Gastrocnemius medialis (tissue), 4 donors: ENCODE results near the gene ATXN10. TPM values are rescaled to one million over a fixed set of nuclear protein-coding genes. Genes with fewer than 3 reads are reported as not detected.

Experiments
- ATAC-seq, 2 donors: fragments of 150-250 bp; one replicate each; pipeline ENCODE4 v1.9.1; 2016
- DNase-seq, 2 donors: peaks; one replicate each; pipeline ENCODE4 v3.0.0-alpha.2; 2019
- H3K27ac ChIP-seq, 4 donors: fragments of 200-600 bp; sonication (generic); 1 replicate in 1 of 4; 2 replicates in 3 of 4; pipeline ENCODE4 v1.5.1; 2016 to 2018; ENCODE audit warnings: mild to moderate bottlenecking in 2 of 4, moderate library complexity in 1 of 4
- H3K27me3 ChIP-seq, 3 donors: fragments of 200-600 bp; sonication (generic) in 2 of 3; 1 replicate in 1 of 3; 2 replicates in 2 of 3; pipeline versions ENCODE4 v1.5.1 to v1.6.0; 2016 to 2019; ENCODE audit warnings: mild to moderate bottlenecking in 1 of 3, moderate library complexity in 1 of 3
- H3K36me3 ChIP-seq, 2 donors: fragments of 200-600 bp; sonication (generic) in 1 of 2; one replicate each; pipeline ENCODE4 v1.5.1; 2017 to 2018
- H3K4me1 ChIP-seq, 2 donors: fragments of 200-600 bp; sonication (generic) in 1 of 2; one replicate each; pipeline ENCODE4 v1.5.1; 2016 to 2017; ENCODE audit warnings: mild to moderate bottlenecking in 2 of 2
- H3K4me3 ChIP-seq, 4 donors: fragments of 200-600 bp; sonication (generic) in 3 of 4; 1 replicate in 1 of 4; 2 replicates in 3 of 4; pipeline ENCODE4 v1.5.1; 2016 to 2019; ENCODE audit warnings: mild to moderate bottlenecking in 2 of 4
- H3K9me3 ChIP-seq, 3 donors: fragments of 200-600 bp; sonication (generic) in 2 of 3; 1 replicate in 1 of 3; 2 replicates in 2 of 3; pipeline ENCODE4 v1.5.1; 2016 to 2019
- CTCF ChIP-seq, 5 experiments: fragments of 450-650 bp in 3 of 5; fragments of 200-600 bp in 2 of 5; sonication (generic) in 2 of 5; IDR thresholded peaks in 4 of 5; conservative IDR thresholded peaks in 1 of 5; 1 replicate in 4 of 5; 2 replicates in 1 of 5; pipeline ENCODE4 v1.5.1; 2016 to 2019; ENCODE audit warnings: antibody characterized with exemption in 5 of 5, mild to moderate bottlenecking in 3 of 5, moderate library complexity in 3 of 5
- POLR2A ChIP-seq, 2 donors: fragments of 450-650 bp; IDR thresholded peaks; one replicate each; pipeline ENCODE4 v1.6.1; 2017; ENCODE audit warnings: antibody characterized with exemption in 2 of 2, mild to moderate bottlenecking in 2 of 2, moderate library complexity in 2 of 2
- in situ Hi-C, 4 donors: fragments of 200-750 bp; cut with MboI; loops; one replicate each; pipeline versions ENCODE4 v1.15.0 to v1.8.0; 2017; ENCODE audit warnings: low sequenced_read_pairs in 4 of 4
- intact Hi-C: fragments of 100-400 bp; cut with DNase I; formaldehyde crosslinking; loops from one replicate; pipeline ENCODE4 v1.15.1; 2023; ENCODE audit warnings: low total_unique reads
- total RNA-seq, 4 donors: library from RNA; depleted of rRNA; stranded (reverse); fragments of >200 nt; gene quantifications; one replicate each; pipeline versions ENCODE4 v1.1.0 to v1.2.3, GENCODE V29; 2016

Gene ATXN10
- total RNA-seq, 4 donors from 2014 or later = 52.9 to 98.9 (median 78.5) TPM

- in situ Hi-C loops = no loop called here
- no peaks in the 10 kb centered on the region for H3K9me3 ChIP-seq
- intact Hi-C loops = no loop called here
- H3K36me3 ChIP-seq = peaks cover 0 to 38% of the 10 kb centered on the region in 2 donors
- ATAC-seq = no peak
- no peaks in the 10 kb centered on the region for H3K27me3 ChIP-seq
- peaks cover 18 to 24% of the 10 kb centered on the region in 2 donors for H3K4me1 ChIP-seq
- H3K4me3 ChIP-seq = no peak overlapping the region
- no peak for DNase-seq
- no peak for TF ChIP-seq POLR2A (IDR thresholded peaks at IDR 0.05)
- TF ChIP-seq CTCF (IDR thresholded peaks at IDR 0.05 in 4 of 5, conservative IDR thresholded peaks at IDR 0.05 in 1 of 5) = no peak
- H3K27ac ChIP-seq = no peak overlapping the region
Measured at GRCh38 chr22:45704648-45705047, 33.0 kb downstream of the ATXN10 start.

DNA sequence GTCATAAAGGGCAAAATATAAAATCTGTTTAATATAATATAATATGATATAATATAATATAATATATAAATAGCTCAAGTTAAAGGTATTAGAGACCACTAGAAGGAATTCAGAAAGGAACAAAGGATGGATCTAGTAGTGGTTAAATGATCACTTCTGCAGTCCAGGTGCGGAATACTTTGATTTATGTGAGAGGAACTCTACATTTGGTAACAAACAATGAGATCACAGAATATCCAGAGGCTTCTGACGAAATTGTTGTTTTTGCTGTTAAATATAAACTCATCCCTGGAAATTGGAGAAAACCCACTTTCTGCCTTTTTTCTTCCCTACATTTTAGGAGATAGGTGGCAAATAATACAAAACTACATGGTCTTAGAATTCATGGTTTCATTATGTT is 36.0 kb downstream of the ATXN10 start:
- H3K9me3 ChIP-seq = no peaks in the 10 kb centered on the region
- ATAC-seq = no peak
- no peaks in the 10 kb centered on the region for H3K27me3 ChIP-seq
- H3K36me3 ChIP-seq = peaks cover 0 to 17% of the 10 kb centered on the region in 2 donors
- no peak overlapping the region for H3K4me3 ChIP-seq
- peak overlapping the region in 3 of 4 donors; percentile 7 to 22 (median 15) for H3K27ac ChIP-seq
- intact Hi-C loops (no loop called here), in situ Hi-C loops (no loop called here)
- peaks cover 28 to 38% of the 10 kb centered on the region in 2 donors for H3K4me1 ChIP-seq
- TF ChIP-seq POLR2A (IDR thresholded peaks at IDR 0.05) = no peak
- no peak for TF ChIP-seq CTCF (IDR thresholded peaks at IDR 0.05 in 4 of 5, conservative IDR thresholded peaks at IDR 0.05 in 1 of 5)
- no peak for DNase-seq

DNA sequence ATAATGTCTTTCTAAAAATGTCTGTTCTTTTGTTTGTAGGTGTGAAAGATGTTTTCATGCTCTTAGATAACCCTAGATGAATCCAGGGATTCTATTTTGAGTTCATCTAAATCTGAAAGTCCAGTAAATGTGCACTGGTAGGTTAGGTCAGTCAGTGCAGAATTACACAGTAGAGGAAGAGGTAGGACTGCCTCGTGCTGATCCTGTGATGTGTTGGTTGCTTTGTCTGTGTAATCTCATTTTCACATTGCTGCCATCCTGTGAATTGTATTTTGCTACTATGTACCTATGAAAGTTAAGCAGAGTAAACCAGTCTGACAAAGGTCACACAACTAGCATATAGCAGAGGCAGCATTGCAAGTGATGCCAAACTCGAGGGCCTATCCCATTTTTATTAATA is 36.5 kb downstream of the ATXN10 start:
- ATAC-seq (peak; percentile 26 to 73), DNase-seq (no peak)
- intact Hi-C loops = no loop called here
- Histone ChIP-seq H3K4me3 (no peak overlapping the region), H3K36me3 (peaks cover 0 to 12% of the 10 kb centered on the region in 2 donors), H3K4me1 (peaks cover 28 to 38% of the 10 kb centered on the region in 2 donors), H3K9me3 (no peaks in the 10 kb centered on the region), H3K27me3 (no peaks in the 10 kb centered on the region), H3K27ac (peak overlapping the region; percentile 7 to 29 (median 18))
- no peak for TF ChIP-seq POLR2A (IDR thresholded peaks at IDR 0.05)
- no peak for TF ChIP-seq CTCF (IDR thresholded peaks at IDR 0.05 in 4 of 5, conservative IDR thresholded peaks at IDR 0.05 in 1 of 5)
- in situ Hi-C loops = no loop called here

DNA sequence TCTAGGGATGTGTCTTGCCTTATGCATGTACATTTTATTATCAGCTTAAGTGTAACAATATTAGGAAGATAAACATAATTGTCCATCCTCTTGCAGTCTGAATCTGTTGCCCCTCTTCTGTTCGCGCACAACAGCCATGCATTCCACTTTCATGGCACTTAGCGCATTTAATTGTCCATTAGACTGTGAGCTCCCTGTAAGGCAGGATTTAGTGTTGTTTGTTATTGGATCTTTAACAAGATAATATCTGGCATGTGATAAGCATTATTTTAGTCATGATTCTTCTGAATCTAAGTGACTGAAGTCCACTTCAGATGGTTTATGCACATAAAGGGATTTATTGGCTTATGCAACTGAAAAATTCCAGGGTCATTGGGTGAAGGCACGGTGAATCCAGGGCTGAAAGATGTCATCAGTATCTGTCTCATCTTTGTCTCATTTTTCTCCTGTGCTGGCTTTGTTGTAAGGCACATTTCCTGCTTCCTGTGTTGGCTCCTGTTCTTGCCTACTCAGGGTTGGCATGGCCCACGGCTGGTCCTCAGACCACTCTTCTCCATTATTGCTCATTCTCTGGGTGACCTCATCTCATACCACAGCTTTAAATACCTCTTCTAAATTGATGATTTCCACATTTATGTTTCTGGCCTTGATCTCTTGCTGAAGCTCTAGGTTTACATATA is 37.6 kb downstream of the ATXN10 start:
- no peak overlapping the region for H3K4me3 ChIP-seq
- intact Hi-C loops = no loop called here
- peaks cover 28 to 38% of the 10 kb centered on the region in 2 donors for H3K4me1 ChIP-seq
- ATAC-seq (no peak), DNase-seq (no peak)
- in situ Hi-C loops = no loop called here
- no peaks in the 10 kb centered on the region for H3K9me3 ChIP-seq
- no peak for TF ChIP-seq POLR2A (IDR thresholded peaks at IDR 0.05)
- no peak for TF ChIP-seq CTCF (IDR thresholded peaks at IDR 0.05 in 4 of 5, conservative IDR thresholded peaks at IDR 0.05 in 1 of 5)
- H3K36me3 ChIP-seq = peaks cover 0 to 5% of the 10 kb centered on the region in 2 donors
- H3K27me3 ChIP-seq = no peaks in the 10 kb centered on the region
- H3K27ac ChIP-seq = peak overlapping the region in 3 of 4 donors; percentile 45 to 63 (median 47)
